CMK (cell line): ENCODE results near the gene INHBC.
"Not testable (repeated sequence)": the region's sequence is repeated elsewhere in the genome, so short reads cannot be mapped to it uniquely, and the experiment has no call there.

Experiments
- DNase-seq: peaks from one replicate; pipeline ENCODE4 v3.0.0-alpha.2; 2010; ENCODE audit warnings: low read depth

INHBC gene

DNA sequence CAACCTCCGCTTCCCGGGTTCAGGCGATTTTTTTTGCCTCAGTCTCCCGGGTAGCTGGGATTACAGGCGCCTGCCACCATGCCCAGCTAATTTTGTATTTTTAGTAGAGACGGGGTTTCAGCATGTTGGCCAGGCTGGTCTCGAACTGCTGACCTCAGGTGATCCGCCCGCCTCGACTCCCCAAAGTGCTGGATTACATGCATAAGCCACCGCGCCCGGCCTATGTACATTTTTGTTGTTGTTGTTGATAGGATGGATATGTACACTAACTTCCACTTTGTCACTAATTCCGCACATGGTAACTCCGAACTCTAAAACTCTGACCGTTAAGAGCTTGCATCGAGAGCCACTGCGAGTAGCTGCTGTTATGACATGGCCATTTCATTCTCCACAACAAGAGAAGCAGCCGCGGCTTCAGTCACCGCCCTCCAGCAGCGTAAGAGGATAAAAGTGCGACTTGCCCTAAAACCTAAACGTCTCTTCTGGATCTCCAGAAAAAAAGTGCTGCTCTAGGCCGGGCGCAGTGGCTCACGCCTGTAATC, 52.5 kb downstream of the INHBC start:
- DNase-seq, result no peak

DNA sequence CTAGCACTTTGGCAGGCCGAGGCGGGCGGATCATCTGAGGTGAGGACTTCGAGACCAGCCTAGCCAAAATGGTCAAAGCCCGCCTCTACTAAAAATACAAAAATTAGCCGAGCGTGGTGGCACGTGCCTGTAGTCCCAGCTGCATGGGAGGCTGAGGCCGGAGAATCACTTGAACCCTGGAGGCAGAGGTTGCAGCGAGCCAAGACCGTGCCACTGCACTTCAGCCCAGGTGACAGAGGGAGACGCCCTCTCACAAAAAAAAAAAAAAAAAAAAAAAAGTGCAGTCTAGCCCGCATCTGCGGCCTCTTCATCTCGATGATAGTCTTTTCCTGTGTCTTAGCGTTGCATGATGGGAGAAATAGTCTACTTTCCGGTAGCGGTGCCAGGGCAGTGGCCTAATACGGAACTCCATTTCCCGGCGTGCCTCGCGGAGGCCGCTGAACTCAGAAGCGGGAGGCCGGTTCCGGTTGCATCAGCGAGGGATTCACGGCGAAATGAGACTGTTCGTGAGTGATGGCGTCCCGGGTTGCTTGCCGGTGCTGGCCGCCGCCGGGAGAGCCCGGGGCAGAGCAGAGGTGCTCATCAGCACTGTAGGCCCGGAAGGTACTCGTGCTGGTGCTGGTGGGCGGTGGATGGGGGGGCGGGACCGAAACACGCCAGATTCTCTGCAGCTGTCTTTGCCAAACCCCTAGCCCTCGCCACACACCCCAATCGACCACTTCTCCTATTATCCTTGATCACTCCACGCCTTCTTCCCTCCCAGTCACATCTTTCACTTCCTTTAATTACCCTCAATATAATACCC, 53.2 kb downstream of the INHBC start, which contains the start of gene MARS1:
TSS of gene MARS1 (plus strand) at position 472 of the 805 bp plus-strand sequence. CDS start at position 495, 23 bp downstream.
- peak; percentile 89 for DNase-seq

GRCh38 chr12:57488402-57489156, 54.0 kb downstream of the INHBC start:
- no peak for DNase-seq

DNA sequence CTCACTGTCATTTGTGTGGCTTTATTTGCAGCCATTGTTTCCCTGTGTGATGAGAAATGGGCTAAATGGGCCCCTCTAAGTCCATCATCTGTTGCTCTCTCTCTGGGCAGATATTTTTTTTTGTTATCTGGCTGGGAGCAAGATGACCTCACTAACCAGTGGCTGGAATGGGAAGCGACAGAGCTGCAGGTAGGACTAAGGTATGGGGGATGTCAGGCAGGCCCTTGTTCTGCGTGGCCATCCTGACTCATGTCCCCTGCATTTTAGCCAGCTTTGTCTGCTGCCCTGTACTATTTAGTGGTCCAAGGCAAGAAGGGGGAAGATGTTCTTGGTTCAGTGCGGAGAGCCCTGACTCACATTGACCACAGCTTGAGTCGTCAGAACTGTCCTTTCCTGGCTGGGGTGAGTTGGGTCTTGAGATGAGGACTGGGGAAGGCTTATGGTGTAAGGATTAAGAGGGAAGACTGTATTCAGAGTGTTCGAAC, 54.6 kb downstream of the INHBC start:
- DNase-seq, result no peak

- no peak for DNase-seq
Measured at GRCh38 chr12:57490126-57490525, 55.5 kb downstream of the INHBC start.

DNA sequence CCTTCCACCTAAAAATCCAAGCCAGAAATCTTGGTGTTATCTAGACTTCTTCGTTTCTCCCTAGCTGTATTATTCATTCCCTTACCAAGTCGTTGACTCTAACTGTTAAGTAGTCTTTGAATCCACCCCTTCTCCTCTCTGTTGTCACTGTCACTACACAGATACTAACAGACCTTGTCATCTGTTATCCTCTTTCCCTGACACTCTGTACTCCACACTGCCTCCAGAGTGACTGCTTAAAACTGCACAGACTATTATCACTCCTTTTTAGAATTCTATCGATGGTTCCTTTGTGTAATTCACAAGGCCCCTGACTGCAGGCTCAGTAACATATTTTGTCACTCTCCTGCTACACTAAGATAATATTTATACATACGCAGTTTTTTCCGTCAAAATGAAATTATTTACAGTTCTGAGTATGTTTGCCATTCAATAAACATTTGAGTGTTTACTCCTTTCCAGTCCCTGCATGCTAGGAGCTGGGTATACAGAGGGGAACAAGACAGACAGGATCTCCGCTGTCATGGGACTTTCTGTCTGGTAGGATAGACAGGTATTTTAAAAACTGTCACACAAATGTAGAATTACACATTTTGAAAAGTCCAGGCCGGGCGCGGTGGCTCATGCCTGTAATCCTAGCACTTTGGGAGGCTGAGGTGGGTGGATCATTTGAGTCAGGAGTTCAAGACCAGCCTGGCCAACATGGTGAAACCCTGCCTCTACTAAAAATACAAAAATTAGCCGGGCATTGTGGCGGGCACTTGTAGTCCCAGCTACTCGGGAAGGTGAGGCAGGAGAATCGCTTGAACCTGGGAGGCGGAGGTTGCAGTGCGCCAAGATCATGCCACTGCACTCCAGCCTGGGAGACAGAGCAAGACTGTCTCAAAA, 57.1 kb downstream of the INHBC start:
- no peak for DNase-seq

- DNase-seq, result not testable (repeated sequence)
Measured at GRCh38 chr12:57495051-57495701, 60.6 kb downstream of the INHBC start.

DNA sequence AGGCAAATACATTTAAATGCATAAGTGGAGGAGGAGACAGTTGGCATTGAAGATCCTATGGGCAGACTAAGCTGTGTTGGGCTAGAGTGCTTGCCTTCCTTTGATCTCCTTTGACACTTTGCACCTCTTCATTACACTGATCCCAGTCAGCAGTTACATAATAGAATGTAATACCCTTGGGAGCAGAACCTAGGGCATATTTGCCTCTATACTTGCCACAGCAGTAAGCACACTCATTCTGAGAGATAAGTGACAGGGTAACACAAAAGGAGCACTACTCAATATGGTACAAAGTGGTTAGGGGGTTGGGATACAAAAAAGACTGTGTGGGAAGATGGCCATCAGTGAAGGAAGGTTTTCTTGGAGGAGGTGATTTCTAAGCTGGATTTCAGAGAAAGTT, 62.2 kb downstream of the INHBC start:
- DNase-seq, result no peak

DNA sequence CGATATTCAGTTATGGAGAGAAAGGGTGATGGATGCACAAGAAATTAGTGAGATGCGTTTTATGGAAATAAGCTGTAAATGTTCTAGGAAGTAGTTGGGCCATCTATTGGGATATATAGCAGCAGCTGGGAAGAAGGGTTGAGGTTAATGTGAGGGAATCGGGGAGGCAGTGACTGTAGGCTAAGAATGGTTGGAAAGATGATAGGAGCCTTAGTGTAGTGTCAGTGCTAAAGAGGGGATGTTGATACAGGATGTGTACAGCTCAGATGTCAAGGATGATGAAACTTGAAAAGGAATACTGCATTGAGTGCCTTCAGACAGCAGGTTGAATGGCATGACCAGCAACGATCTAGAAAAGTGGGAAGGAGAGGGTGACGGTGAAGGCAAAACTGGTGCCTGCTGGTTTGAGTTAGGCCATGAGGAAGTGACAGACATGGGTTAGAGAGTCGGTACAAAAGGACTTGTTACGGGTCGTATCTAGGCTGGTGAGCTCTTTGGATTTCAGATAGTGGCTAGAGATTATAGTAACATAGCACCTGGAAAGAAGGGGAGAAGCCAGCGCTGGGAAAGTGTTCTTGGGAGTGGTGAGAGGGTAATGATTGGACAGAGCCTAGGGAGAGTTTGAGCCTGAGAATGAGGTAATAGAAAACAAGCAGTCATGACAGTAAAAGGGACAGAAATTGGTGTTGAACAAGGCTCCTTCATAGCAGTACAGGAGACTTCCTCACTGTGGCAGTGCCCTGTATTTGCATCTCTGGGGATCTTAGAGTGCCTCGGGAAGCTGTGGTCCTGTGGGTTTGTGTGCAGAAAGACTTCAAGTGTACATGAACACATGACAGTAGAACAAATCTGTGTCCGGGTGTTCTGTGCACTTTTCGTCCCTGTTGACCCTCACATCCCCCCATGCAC, 62.9 kb downstream of the INHBC start:
- DNase-seq, result no peak

DNA sequence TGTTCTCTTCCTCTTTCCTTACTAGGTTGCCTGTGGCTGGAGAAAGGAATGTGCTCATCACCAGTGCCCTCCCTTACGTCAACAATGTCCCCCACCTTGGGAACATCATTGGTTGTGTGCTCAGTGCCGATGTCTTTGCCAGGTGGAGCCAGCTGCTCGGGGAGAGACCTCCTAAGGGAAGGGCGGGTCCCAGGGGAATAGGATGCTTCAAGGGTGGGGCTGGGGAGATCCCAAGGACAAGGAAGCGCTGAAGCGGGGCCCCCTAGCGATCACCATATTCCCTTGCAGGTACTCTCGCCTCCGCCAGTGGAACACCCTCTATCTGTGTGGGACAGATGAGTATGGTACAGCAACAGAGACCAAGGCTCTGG, 63.5 kb downstream of the INHBC start:
- no peak for DNase-seq

DNA sequence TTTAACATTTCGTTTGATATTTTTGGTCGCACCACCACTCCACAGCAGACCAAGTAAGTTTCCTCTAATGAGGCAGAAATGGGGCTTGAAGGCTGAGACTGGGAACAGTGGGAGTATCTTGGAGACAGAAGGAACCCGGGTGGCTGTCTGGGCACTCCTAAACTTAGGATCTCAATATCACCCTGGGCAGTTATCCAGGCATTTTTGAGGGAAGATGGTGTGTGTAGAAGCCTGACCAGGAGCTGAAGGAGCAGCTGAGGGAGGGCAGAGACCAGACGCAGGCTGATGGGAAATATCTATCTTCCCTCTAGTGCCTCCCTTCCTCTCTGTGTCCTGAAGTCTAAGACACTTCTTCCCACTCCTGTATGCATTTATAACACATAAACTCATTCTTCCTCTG, 64.0 kb downstream of the INHBC start:
- no peak for DNase-seq

GRCh38 chr12:57500213-57500612, 65.6 kb downstream of the INHBC start:
- no peak for DNase-seq
